Epithelial cell of proximal tubule (primary cell): ENCODE data around the gene ALG1. TPM values are rescaled to one million over a fixed set of nuclear protein-coding genes. Genes with fewer than 3 reads are reported as not detected.
A peak's percentile ranks its signal among the peaks of the same experiment; 100 is the strongest.
"Not testable (repeated sequence)": the region's sequence is repeated elsewhere in the genome, so short reads cannot be mapped to it uniquely, and the experiment has no call there.

Source experiments
- DNase-seq: peaks from one replicate; pipeline ENCODE4 v3.0.0-alpha.2; 2011; ENCODE audit warnings: low read depth
- H3K4me3 ChIP-seq: 2 replicates; pipeline ENCODE4 v1.5.1; 2011; ENCODE audit warnings: low read depth, mild to moderate bottlenecking, low read length
- CTCF ChIP-seq: conservative IDR thresholded peaks from 2 replicates; pipeline ENCODE4 v1.5.1; 2012; ENCODE audit warnings: low read depth, mild to moderate bottlenecking, low read length
- total RNA-seq: library from RNA; depleted of rRNA; stranded (reverse); fragments of >200 nt; gene quantifications from 2 replicates; pipeline ENCODE4 v1.2.3, GENCODE V29; 2015

ALG1 gene
- total RNA-seq, 1 donor from 2014 or later = 21.9 TPM

- no peak for DNase-seq
- H3K4me3 ChIP-seq = no peak overlapping the region
- no peak for TF ChIP-seq CTCF
Observed at GRCh38 chr16:5075637-5076036, 4.0 kb downstream of the ALG1 start.

GRCh38 chr16:5077304-5077703 lies 5.7 kb downstream of the ALG1 start:
- DNase-seq = no peak
- H3K4me3 ChIP-seq = no peak overlapping the region
- no peak for TF ChIP-seq CTCF

GRCh38 chr16:5078626-5079025 lies 7.0 kb downstream of the ALG1 start:
- no peak overlapping the region for H3K4me3 ChIP-seq
- no peak for TF ChIP-seq CTCF
- DNase-seq = no peak

- H3K4me3 ChIP-seq, DNase-seq: not testable (repeated sequence)
Observed at GRCh38 chr16:5080461-5080860, 8.8 kb downstream of the ALG1 start.

GRCh38 chr16:5080996-5081395 lies 9.4 kb downstream of the ALG1 start:
- DNase-seq, H3K4me3 ChIP-seq: not testable (repeated sequence)

- DNase-seq, H3K4me3 ChIP-seq: not testable (repeated sequence)
Observed at GRCh38 chr16:5083646-5084045, 12.0 kb downstream of the ALG1 start.

- H3K4me3 ChIP-seq, DNase-seq: not testable (repeated sequence)
Observed at GRCh38 chr16:5084099-5084731, 12.6 kb downstream of the ALG1 start.

GRCh38 chr16:5084802-5085201 lies 13.2 kb downstream of the ALG1 start:
- not testable (repeated sequence) for DNase-seq
- TF ChIP-seq CTCF = peak; percentile 66

GRCh38 chr16:5085716-5086115 lies 14.1 kb downstream of the ALG1 start:
- DNase-seq, H3K4me3 ChIP-seq: not testable (repeated sequence)

More at GRCh38 chr16:5084802-5085201, 13.2 kb downstream of the ALG1 start:
- not testable (repeated sequence) for H3K4me3 ChIP-seq

- not testable (repeated sequence) for H3K4me3 ChIP-seq, DNase-seq
Observed at GRCh38 chr16:5088086-5088790, 16.6 kb downstream of the ALG1 start.

- H3K4me3 ChIP-seq, DNase-seq: not testable (repeated sequence)
Observed at GRCh38 chr16:5088936-5089335, 17.3 kb downstream of the ALG1 start.

GRCh38 chr16:5089911-5090555 lies 18.4 kb downstream of the ALG1 start:
- DNase-seq, H3K4me3 ChIP-seq: not testable (repeated sequence)

GRCh38 chr16:5090592-5090991 lies 18.9 kb downstream of the ALG1 start:
- H3K4me3 ChIP-seq, DNase-seq: not testable (repeated sequence)

- not testable (repeated sequence) for H3K4me3 ChIP-seq, DNase-seq
Observed at GRCh38 chr16:5093081-5093480, 21.4 kb downstream of the ALG1 start.
